ENCODE results near the gene SPP2.

Gene SPP2

DNA sequence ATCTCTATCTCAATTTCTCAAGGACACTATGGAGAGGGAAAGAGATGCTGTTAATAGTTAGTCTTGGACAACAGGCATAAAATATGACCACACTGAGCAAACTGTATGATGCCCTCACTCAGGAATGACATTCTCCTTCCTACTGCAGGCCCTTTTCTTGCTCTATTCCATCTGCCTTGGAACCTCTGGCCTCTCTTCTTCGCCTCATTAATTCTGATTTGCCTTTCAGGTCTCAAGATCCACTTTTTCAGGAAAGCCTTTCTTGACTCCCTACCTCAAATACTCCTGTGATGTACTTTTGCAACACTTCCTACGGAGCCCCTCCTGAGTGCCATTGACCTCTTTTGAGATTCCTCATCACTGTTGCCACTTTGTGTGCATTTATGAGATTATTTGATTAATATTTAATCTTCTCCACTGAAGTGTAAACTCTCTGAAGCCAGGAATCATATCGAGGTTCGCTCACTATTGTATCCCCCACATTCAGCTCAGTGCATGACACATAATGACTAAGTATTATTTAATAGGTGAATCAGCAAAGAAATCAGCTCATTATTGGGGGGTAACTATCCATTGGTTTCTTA is 21.3 kb upstream of the SPP2 start:
- Histone ChIP-seq H3K36me3 (ENCODE audit: insufficient read depth, low read length) (no peaks in the 10 kb centered on the region), H3K27ac (no peak overlapping the region), H3K4me3 (no peak overlapping the region), H3K9ac (ENCODE audit: insufficient read length) (no peak overlapping the region), H3K9me3 (ENCODE audit: low read depth, low read length) (no peaks in the 10 kb centered on the region)
- DNase-seq (ENCODE audit: low read depth, low spot score): no peak
- TF ChIP-seq EZH2 (IDR thresholded peaks at IDR 0.05) (no peak), POLR2AphosphoS5 (IDR thresholded peaks at IDR 0.05; ENCODE audit: borderline replicate concordance, low read depth, low read length) (no peak), FOXP2 (optimal IDR thresholded peaks at IDR 0.05; ENCODE audit: control extremely low read depth, extremely low read length, insufficient read depth) (no peak)

DNA sequence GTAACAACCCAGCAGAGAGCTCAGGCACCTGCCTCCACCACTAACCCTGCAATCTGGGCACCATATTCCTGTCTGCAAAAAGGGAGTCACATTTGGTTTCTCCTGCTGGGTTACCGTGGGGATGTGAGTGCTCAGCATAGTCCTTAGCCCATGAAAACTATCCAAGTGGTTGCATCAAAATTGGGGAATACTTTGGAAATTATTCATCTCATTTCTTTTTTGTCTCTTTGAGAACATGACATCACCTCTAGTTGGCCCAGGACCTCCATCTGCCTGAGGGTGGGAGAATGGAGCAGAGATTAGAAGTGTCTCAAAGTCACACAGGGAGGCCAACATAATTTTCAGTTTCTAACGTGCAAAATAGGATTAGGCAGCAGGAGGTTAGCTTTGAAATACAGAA is 19.3 kb upstream of the SPP2 start:
- H3K9me3 ChIP-seq (ENCODE audit: low read depth, low read length): no peaks in the 10 kb centered on the region

DNA sequence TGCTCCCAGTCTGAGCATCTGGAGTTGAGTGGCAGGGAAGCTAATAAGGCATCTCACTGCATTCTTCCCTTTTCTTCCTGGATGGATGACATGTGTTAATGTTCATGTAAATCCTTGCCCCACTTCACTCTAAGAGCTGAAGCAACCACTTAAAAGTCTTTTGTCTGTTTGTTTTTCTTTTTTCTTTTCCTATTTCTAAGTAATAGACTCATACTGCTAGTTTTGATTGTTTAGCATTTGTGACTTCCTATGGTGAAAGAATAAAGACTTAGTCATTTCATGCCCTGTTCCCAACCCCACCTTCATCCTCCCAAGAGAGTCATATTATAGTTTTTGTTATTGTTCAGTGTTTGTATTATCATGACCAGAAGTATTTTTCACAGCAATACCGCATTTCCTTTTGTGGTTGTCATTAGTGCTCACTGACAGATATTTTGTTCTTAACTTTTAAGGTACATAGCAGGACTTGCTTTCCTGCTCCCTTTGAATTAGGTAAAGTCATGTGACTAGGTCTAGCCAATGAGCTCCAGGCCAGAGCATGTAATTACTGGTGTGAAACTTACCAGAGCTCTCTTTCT is 18.1 kb upstream of the SPP2 start:
- Histone ChIP-seq H3K36me3 (ENCODE audit: insufficient read depth, low read length) (no peaks in the 10 kb centered on the region), H3K9me3 (ENCODE audit: low read depth, low read length) (no peaks in the 10 kb centered on the region), H3K9ac (ENCODE audit: insufficient read length) (no peak overlapping the region), H3K27ac (no peak overlapping the region), H3K4me3 (no peak overlapping the region)
- no peak for TF ChIP-seq FOXP2 (optimal IDR thresholded peaks at IDR 0.05; ENCODE audit: control extremely low read depth, extremely low read length, insufficient read depth)
- no peak for TF ChIP-seq EZH2 (IDR thresholded peaks at IDR 0.05)
- TF ChIP-seq POLR2AphosphoS5 (IDR thresholded peaks at IDR 0.05; ENCODE audit: borderline replicate concordance, low read depth, low read length): no peak
- DNase-seq (ENCODE audit: low read depth, low spot score): no peak

More for the DNA sequence above, 19.3 kb upstream of the SPP2 start:
- no peak overlapping the region for H3K4me3 ChIP-seq
- TF ChIP-seq EZH2 (IDR thresholded peaks at IDR 0.05): no peak
- TF ChIP-seq FOXP2 (optimal IDR thresholded peaks at IDR 0.05; ENCODE audit: control extremely low read depth, extremely low read length, insufficient read depth): no peak
- TF ChIP-seq POLR2AphosphoS5 (IDR thresholded peaks at IDR 0.05; ENCODE audit: borderline replicate concordance, low read depth, low read length): no peak
- no peak overlapping the region for H3K27ac ChIP-seq
- DNase-seq (ENCODE audit: low read depth, low spot score): no peak
- H3K36me3 ChIP-seq (ENCODE audit: insufficient read depth, low read length): no peaks in the 10 kb centered on the region
- H3K9ac ChIP-seq (ENCODE audit: insufficient read length): no peak overlapping the region

DNA sequence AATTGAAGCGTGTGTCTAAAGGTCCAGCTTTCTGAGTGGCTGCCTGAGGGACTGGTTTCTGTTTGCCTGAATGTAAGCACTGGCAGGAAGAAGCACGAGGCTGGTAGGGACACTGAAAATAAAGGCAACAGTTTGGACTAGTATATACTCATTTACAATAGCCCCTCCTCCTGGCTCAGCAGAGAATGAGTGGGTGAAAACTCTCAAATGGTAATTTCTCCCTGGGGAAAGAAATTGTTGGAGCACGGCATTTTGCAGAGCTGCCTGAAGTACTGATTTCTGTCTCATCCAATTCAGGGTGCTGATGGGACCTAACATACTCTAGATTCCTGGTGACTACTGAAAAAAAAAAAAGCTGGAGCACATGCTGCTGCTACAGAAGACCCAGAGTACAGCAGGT is 17.3 kb upstream of the SPP2 start:
- H3K9ac ChIP-seq (ENCODE audit: insufficient read length): no peak overlapping the region
- TF ChIP-seq FOXP2 (optimal IDR thresholded peaks at IDR 0.05; ENCODE audit: control extremely low read depth, extremely low read length, insufficient read depth): no peak
- TF ChIP-seq EZH2 (IDR thresholded peaks at IDR 0.05): no peak
- no peak for TF ChIP-seq POLR2AphosphoS5 (IDR thresholded peaks at IDR 0.05; ENCODE audit: borderline replicate concordance, low read depth, low read length)
- no peak for DNase-seq (ENCODE audit: low read depth, low spot score)
- no peaks in the 10 kb centered on the region for H3K36me3 ChIP-seq (ENCODE audit: insufficient read depth, low read length)
- H3K9me3 ChIP-seq (ENCODE audit: low read depth, low read length): no peaks in the 10 kb centered on the region
- no peak overlapping the region for H3K27ac ChIP-seq
- no peak overlapping the region for H3K4me3 ChIP-seq

DNA sequence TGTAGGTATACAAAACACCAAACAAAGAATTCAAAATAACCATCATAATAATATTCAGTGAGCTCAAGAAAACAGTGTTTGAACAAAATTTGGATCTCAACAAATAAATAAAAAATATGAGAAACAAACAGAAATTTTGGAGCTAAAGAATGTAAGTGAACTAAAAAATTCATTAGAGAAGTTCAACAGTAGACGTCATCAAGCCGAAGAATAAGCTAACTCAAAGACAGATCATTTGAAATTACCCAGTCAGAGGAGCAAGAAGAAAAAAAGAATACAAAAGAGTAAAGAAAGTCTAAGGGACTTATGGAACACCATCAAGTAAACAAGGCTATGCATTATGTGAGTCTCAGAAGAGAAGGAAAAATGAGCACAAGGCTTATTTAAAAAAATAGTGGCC is 16.6 kb upstream of the SPP2 start:
- H3K9ac ChIP-seq (ENCODE audit: insufficient read length): no peak overlapping the region
- no peaks in the 10 kb centered on the region for H3K36me3 ChIP-seq (ENCODE audit: insufficient read depth, low read length)
- no peak for TF ChIP-seq FOXP2 (optimal IDR thresholded peaks at IDR 0.05; ENCODE audit: control extremely low read depth, extremely low read length, insufficient read depth)
- H3K27ac ChIP-seq: no peak overlapping the region
- no peak overlapping the region for H3K4me3 ChIP-seq
- DNase-seq (ENCODE audit: low read depth, low spot score): no peak
- H3K9me3 ChIP-seq (ENCODE audit: low read depth, low read length): no peaks in the 10 kb centered on the region

DNA sequence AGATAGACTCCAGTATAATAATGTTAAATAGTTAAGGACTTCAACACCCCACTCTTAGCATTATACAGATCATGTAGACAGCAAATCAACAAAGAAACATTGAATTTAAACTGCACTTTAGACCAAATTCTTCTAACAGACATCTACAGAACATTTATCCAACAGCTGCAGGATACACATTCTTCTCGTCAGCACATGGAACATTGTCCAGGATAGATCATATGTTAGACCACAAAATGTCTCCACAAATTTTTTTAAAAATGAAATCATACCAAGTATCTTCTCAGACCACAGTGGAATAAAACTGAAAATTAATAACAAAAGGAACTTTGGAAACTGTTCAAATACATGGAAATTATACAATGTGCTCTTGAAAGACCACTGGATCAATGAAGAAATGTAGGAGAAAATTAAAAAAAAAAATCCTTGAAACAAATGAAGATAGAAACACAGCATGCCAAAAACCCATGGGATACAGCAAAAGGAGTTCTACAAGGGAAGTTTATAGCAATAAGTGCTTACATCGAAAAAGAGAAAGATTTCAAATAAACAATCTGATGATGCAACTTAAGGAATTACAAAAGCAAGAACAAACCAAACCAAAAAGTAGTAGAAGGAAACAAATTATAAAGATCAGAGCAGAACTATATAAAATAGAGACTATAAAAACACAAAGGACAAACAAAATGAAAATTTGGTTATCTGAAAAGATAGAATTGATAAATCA is 12.3 kb upstream of the SPP2 start:
- Histone ChIP-seq H3K27ac (no peak overlapping the region), H3K36me3 (ENCODE audit: insufficient read depth, low read length) (no peaks in the 10 kb centered on the region), H3K9ac (ENCODE audit: insufficient read length) (no peak overlapping the region), H3K9me3 (ENCODE audit: low read depth, low read length) (no peaks in the 10 kb centered on the region), H3K4me3 (no peak overlapping the region)
- no peak for DNase-seq (ENCODE audit: low read depth, low spot score)
- no peak for TF ChIP-seq POLR2AphosphoS5 (IDR thresholded peaks at IDR 0.05; ENCODE audit: borderline replicate concordance, low read depth, low read length)
- no peak for TF ChIP-seq FOXP2 (optimal IDR thresholded peaks at IDR 0.05; ENCODE audit: control extremely low read depth, extremely low read length, insufficient read depth)
- no peak for TF ChIP-seq EZH2 (IDR thresholded peaks at IDR 0.05)

DNA sequence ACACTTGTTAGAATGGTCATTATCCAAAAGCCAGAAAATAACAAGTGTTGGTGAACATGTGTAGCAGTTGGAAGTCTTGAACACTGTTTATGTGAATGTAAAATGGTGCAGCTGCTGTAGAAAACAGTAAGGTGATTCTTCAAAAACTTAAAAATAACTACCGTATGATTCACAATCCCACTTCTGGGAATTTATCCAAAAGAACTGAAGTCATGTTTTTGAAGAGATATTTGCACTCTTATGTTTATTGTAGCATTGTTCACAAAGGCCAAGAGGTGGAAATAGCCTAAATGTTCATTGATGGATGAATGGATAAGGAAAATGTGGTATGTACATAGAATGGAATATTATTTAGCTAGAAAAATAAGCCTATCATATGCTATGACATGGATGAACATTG is 6.3 kb upstream of the SPP2 start:
- TF ChIP-seq EZH2 (IDR thresholded peaks at IDR 0.05): no peak
- TF ChIP-seq FOXP2 (optimal IDR thresholded peaks at IDR 0.05; ENCODE audit: control extremely low read depth, extremely low read length, insufficient read depth): no peak
- TF ChIP-seq POLR2AphosphoS5 (IDR thresholded peaks at IDR 0.05; ENCODE audit: borderline replicate concordance, low read depth, low read length): no peak
- Histone ChIP-seq H3K27ac (no peak overlapping the region), H3K4me3 (no peak overlapping the region), H3K9ac (ENCODE audit: insufficient read length) (no peak overlapping the region), H3K36me3 (ENCODE audit: insufficient read depth, low read length) (no peaks in the 10 kb centered on the region), H3K9me3 (ENCODE audit: low read depth, low read length) (no peaks in the 10 kb centered on the region)
- no peak for DNase-seq (ENCODE audit: low read depth, low spot score)

DNA sequence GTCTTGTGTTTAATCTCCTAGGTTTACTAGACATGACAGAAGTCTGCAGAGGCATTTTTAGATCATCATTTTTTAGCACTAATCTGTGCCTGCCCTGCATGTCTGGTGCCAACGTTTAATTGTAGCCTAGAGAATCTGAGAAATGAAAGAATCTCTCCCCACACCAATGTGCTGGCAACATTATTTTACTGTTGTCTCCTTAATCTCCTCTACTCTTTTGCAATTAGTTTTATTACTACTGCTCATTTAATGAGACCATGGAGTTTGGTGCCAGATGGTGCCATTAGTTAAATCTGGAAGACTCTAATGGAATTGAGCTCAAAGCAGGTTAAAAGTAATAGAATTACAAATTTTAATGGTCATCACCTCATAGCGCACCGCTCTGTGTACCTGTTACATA is 4.0 kb upstream of the SPP2 start:
- Histone ChIP-seq H3K9ac (ENCODE audit: insufficient read length) (no peak overlapping the region), H3K36me3 (ENCODE audit: insufficient read depth, low read length) (no peaks in the 10 kb centered on the region), H3K4me3 (no peak overlapping the region), H3K9me3 (ENCODE audit: low read depth, low read length) (no peaks in the 10 kb centered on the region), H3K27ac (no peak overlapping the region)
- DNase-seq (ENCODE audit: low read depth, low spot score): no peak
- no peak for TF ChIP-seq POLR2AphosphoS5 (IDR thresholded peaks at IDR 0.05; ENCODE audit: borderline replicate concordance, low read depth, low read length)
